Upper lobe of right lung (tissue), 1 donor: ENCODE measurements around the gene RAB24. TPM values are rescaled to one million over a fixed set of nuclear protein-coding genes. Genes with fewer than 3 reads are reported as not detected.

Experiments
- ATAC-seq: fragments of 200-7000 bp; cut with Tn5 transposase; one replicate; pipeline ENCODE4 v1.9.1; 2020; ENCODE audit warnings: mild to moderate bottlenecking, moderate library complexity
- DNase-seq: peaks from one replicate; pipeline ENCODE4 v3.0.0-alpha.2; 2020
- H3K27ac ChIP-seq: fragments of 200-600 bp; one replicate; pipeline ENCODE4 v1.8.0; 2022
- H3K27me3 ChIP-seq: fragments of 200-600 bp; one replicate; pipeline ENCODE4 v1.8.0; 2022; ENCODE audit warnings: mild to moderate bottlenecking
- H3K36me3 ChIP-seq: fragments of 200-600 bp; one replicate; pipeline ENCODE4 v1.8.0; 2022
- H3K4me1 ChIP-seq: fragments of 200-600 bp; one replicate; pipeline ENCODE4 v1.8.0; 2022
- H3K4me3 ChIP-seq: fragments of 200-600 bp; one replicate; pipeline ENCODE4 v1.8.0; 2022; ENCODE audit warnings: mild to moderate bottlenecking
- H3K9me3 ChIP-seq: fragments of 200-600 bp; one replicate; pipeline ENCODE4 v1.8.0; 2022
- intact Hi-C: fragments of 100-400 bp; cut with DNase I; formaldehyde crosslinking; loops from one replicate; pipeline ENCODE4 v1.11.0; 2022
- total RNA-seq: library from RNA; stranded (reverse); fragmentation: NEBNext Ultra II Directional; extraction: Animal tissue kit (Norgen Biotek cat#: 25700); gene quantifications from one replicate; pipeline ENCODE4 v1.2.1, GENCODE V29; 2021
- TF ChIP-seq, protein P1 (sequence below): fragments of 200-600 bp; IDR thresholded peaks from one replicate; pipeline ENCODE4 v1.8.0; 2022; ENCODE audit warnings: antibody characterized with exemption
- donor health status: DM: no; HTN: yes; CAD: no; lungs with severe emphysema.

RAB24 gene
- total RNA-seq, 1 donor from 2014 or later, result 36.3 TPM

DNA sequence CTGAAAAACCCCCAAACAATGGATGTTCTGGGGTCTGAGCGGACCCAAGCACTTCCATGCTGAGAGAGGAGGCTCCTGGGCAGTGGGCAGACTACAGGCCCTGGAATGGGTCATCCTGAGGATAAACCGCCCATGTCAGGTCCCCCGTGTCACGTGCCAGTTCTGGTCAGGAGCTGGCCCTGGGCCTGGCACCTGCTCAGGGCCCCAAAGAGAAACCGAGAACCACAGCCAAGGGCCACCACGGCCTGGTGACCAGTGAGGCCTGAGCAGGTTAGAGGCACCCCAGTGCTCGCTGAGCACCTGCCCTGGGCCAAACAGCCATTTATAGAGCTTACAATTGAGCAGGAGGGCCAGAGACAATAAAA is 32.2 kb upstream of the RAB24 start:
- DNase-seq, result no peak
- TF ChIP-seq, protein P1, sequence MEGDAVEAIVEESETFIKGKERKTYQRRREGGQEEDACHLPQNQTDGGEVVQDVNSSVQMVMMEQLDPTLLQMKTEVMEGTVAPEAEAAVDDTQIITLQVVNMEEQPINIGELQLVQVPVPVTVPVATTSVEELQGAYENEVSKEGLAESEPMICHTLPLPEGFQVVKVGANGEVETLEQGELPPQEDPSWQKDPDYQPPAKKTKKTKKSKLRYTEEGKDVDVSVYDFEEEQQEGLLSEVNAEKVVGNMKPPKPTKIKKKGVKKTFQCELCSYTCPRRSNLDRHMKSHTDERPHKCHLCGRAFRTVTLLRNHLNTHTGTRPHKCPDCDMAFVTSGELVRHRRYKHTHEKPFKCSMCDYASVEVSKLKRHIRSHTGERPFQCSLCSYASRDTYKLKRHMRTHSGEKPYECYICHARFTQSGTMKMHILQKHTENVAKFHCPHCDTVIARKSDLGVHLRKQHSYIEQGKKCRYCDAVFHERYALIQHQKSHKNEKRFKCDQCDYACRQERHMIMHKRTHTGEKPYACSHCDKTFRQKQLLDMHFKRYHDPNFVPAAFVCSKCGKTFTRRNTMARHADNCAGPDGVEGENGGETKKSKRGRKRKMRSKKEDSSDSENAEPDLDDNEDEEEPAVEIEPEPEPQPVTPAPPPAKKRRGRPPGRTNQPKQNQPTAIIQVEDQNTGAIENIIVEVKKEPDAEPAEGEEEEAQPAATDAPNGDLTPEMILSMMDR, result no peak
- H3K27ac ChIP-seq, result no peak overlapping the region
- H3K36me3 ChIP-seq, result peaks cover 82% of the 10 kb centered on the region
- intact Hi-C loops, result no loop called here
- no peaks in the 10 kb centered on the region for H3K4me1 ChIP-seq
- H3K9me3 ChIP-seq, result no peaks in the 10 kb centered on the region
- no peaks in the 10 kb centered on the region for H3K27me3 ChIP-seq
- no peak overlapping the region for H3K4me3 ChIP-seq
- ATAC-seq, result no peak

- intact Hi-C loops, result no loop called here
- H3K9me3 ChIP-seq, result no peaks in the 10 kb centered on the region
- TF ChIP-seq, protein P1, result no peak
- no peaks in the 10 kb centered on the region for H3K4me1 ChIP-seq
- no peak overlapping the region for H3K27ac ChIP-seq
- H3K4me3 ChIP-seq, result no peak overlapping the region
- ATAC-seq (no peak), DNase-seq (no peak)
- peaks cover 89% of the 10 kb centered on the region for H3K36me3 ChIP-seq
- H3K27me3 ChIP-seq, result no peaks in the 10 kb centered on the region
These were observed 31.5 kb upstream of the RAB24 start for GRCh38 chr5:177334781-177335700.

GRCh38 chr5:177334155-177334551 is 30.6 kb upstream of the RAB24 start:
- no peak for ATAC-seq
- no peaks in the 10 kb centered on the region for H3K27me3 ChIP-seq
- DNase-seq, result no peak
- H3K9me3 ChIP-seq, result no peaks in the 10 kb centered on the region
- H3K4me3 ChIP-seq, result no peak overlapping the region
- no peaks in the 10 kb centered on the region for H3K4me1 ChIP-seq
- H3K36me3 ChIP-seq, result peaks cover 92% of the 10 kb centered on the region
- H3K27ac ChIP-seq, result no peak overlapping the region
- intact Hi-C loops, result no loop called here
- TF ChIP-seq, protein P1, result no peak

GRCh38 chr5:177333420-177334154 is 30.1 kb upstream of the RAB24 start:
- H3K4me3 ChIP-seq, result no peak overlapping the region
- no peaks in the 10 kb centered on the region for H3K9me3 ChIP-seq
- no peaks in the 10 kb centered on the region for H3K27me3 ChIP-seq
- DNase-seq (no peak), ATAC-seq (no peak)
- no peaks in the 10 kb centered on the region for H3K4me1 ChIP-seq
- peaks cover 87% of the 10 kb centered on the region for H3K36me3 ChIP-seq
- intact Hi-C loops, result no loop called here
- H3K27ac ChIP-seq, result no peak overlapping the region
- TF ChIP-seq, protein P1, result no peak

DNA sequence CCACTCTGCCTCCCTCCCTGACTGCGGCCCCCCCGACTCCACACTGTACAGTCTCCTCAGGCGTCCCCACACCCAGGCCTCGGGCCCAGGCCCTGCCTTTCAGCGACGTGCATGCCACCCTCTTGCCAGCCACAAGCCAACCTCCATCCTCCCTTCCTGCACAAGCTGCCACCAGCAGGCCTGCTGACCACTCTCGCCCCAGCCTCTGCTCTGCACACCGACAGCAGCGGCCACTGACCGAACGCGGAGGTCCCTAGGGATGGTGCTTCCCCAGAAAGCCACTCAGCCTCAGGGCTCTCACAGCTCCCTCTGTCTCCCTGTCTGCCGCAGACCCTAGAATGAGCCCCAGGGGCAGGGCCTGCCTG is 29.4 kb upstream of the RAB24 start:
- Histone ChIP-seq H3K36me3 (peaks cover 80% of the 10 kb centered on the region), H3K4me3 (no peak overlapping the region), H3K4me1 (no peaks in the 10 kb centered on the region), H3K27me3 (no peaks in the 10 kb centered on the region), H3K9me3 (no peaks in the 10 kb centered on the region), H3K27ac (no peak overlapping the region)
- intact Hi-C loops, result no loop called here
- TF ChIP-seq, protein P1, result no peak
- DNase-seq, result no peak
- ATAC-seq, result no peak
